ENCODE results near the gene ZFYVE9.

Gene ZFYVE9

GRCh38 chr1:52182874-52183400 is 41.0 kb downstream of the ZFYVE9 start:
- no peak for DNase-seq (ENCODE audit: low read depth)
- no peak overlapping the region for H3K4me3 ChIP-seq (ENCODE audit: low read depth, low read length)
- TF ChIP-seq CTCF (IDR thresholded peaks at IDR 0.05; ENCODE audit: low read depth, low read length, missing control alignments) = no peak

- no peak for DNase-seq (ENCODE audit: low read depth)
- no peak for TF ChIP-seq CTCF (IDR thresholded peaks at IDR 0.05; ENCODE audit: low read depth, low read length, missing control alignments)
Observed at GRCh38 chr1:52186449-52186848, 44.6 kb downstream of the ZFYVE9 start.

GRCh38 chr1:52189898-52190480 is 48.1 kb downstream of the ZFYVE9 start:
- H3K4me3 ChIP-seq (ENCODE audit: low read depth, low read length) = no peak overlapping the region
- TF ChIP-seq CTCF (IDR thresholded peaks at IDR 0.05; ENCODE audit: low read depth, low read length, missing control alignments) = no peak
- no peak for DNase-seq (ENCODE audit: low read depth)

More at GRCh38 chr1:52186449-52186848, 44.6 kb downstream of the ZFYVE9 start:
- no peak overlapping the region for H3K4me3 ChIP-seq (ENCODE audit: low read depth, low read length)

- H3K4me3 ChIP-seq (ENCODE audit: low read depth, low read length) = no peak overlapping the region
- no peak for TF ChIP-seq CTCF (IDR thresholded peaks at IDR 0.05; ENCODE audit: low read depth, low read length, missing control alignments)
- DNase-seq (ENCODE audit: low read depth) = no peak
Observed at GRCh38 chr1:52190500-52191252, 48.8 kb downstream of the ZFYVE9 start.

- no peak for DNase-seq (ENCODE audit: low read depth)
- no peak for TF ChIP-seq CTCF (IDR thresholded peaks at IDR 0.05; ENCODE audit: low read depth, low read length, missing control alignments)
- H3K4me3 ChIP-seq (ENCODE audit: low read depth, low read length) = no peak overlapping the region
Observed at GRCh38 chr1:52191395-52191965, 49.6 kb downstream of the ZFYVE9 start.

- TF ChIP-seq CTCF (IDR thresholded peaks at IDR 0.05; ENCODE audit: low read depth, low read length, missing control alignments) = no peak
- no peak for DNase-seq (ENCODE audit: low read depth)
- no peak overlapping the region for H3K4me3 ChIP-seq (ENCODE audit: low read depth, low read length)
Observed at GRCh38 chr1:52192024-52192423, 50.1 kb downstream of the ZFYVE9 start.
